ENCODE data around the gene HAO1. TPM values are rescaled to one million over a fixed set of nuclear protein-coding genes. Genes with fewer than 3 reads are reported as not detected.

The HAO1 gene
- total and polyA plus RNA-seq, 2 of the 13 experiments (the other 11 are each of a cell fraction or from before 2014, with no cell fraction given): 0.03 TPM; not detected in 1

DNA sequence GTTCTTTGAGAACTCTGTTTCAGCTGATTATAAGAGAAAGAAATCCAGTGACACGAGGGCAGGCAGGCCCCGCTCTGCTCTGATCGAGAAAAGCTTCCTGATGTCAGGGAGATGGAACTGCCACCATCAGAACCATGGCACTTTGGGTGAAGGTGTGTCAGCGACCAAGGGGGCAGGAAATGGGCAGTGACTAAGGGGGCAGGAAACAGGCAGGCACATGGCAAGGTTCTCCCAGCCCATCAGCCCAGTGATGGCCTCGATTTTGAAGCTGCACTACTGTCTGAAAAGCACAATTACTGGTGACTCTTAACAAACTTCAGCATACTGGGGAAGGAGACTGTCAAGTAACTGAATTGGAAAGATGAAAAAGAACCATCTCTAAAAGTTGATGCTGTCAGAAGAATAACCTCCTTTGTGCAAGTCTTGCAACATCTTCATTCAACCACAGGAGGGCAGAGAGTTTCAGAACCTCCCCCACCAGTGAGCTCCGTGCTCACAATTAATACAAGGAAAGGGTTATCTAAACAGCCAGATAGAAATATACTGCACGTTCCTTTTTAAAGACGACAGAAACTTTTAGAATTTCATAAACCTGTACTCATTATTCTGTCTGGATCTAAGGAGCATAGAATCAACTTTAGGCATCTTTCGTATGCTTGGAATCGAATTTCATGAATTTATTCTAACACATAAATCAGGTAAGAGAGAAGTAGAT lies 40.2 kb upstream of the HAO1 start (continued):
- TF ChIP-seq, protein P1, sequence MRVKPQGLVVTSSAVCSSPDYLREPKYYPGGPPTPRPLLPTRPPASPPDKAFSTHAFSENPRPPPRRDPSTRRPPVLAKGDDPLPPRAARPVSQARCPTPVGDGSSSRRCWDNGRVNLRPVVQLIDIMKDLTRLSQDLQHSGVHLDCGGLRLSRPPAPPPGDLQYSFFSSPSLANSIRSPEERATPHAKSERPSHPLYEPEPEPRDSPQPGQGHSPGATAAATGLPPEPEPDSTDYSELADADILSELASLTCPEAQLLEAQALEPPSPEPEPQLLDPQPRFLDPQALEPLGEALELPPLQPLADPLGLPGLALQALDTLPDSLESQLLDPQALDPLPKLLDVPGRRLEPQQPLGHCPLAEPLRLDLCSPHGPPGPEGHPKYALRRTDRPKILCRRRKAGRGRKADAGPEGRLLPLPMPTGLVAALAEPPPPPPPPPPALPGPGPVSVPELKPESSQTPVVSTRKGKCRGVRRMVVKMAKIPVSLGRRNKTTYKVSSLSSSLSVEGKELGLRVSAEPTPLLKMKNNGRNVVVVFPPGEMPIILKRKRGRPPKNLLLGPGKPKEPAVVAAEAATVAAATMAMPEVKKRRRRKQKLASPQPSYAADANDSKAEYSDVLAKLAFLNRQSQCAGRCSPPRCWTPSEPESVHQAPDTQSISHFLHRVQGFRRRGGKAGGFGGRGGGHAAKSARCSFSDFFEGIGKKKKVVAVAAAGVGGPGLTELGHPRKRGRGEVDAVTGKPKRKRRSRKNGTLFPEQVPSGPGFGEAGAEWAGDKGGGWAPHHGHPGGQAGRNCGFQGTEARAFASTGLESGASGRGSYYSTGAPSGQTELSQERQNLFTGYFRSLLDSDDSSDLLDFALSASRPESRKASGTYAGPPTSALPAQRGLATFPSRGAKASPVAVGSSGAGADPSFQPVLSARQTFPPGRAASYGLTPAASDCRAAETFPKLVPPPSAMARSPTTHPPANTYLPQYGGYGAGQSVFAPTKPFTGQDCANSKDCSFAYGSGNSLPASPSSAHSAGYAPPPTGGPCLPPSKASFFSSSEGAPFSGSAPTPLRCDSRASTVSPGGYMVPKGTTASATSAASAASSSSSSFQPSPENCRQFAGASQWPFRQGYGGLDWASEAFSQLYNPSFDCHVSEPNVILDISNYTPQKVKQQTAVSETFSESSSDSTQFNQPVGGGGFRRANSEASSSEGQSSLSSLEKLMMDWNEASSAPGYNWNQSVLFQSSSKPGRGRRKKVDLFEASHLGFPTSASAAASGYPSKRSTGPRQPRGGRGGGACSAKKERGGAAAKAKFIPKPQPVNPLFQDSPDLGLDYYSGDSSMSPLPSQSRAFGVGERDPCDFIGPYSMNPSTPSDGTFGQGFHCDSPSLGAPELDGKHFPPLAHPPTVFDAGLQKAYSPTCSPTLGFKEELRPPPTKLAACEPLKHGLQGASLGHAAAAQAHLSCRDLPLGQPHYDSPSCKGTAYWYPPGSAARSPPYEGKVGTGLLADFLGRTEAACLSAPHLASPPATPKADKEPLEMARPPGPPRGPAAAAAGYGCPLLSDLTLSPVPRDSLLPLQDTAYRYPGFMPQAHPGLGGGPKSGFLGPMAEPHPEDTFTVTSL (CRISPR knock-in tag; IDR thresholded peaks at IDR 0.05; ENCODE audit: borderline replicate concordance): 0 out of 2 replicates have a peak, but pooled peaks have one; percentile 37
- TF ChIP-seq, protein P2, sequence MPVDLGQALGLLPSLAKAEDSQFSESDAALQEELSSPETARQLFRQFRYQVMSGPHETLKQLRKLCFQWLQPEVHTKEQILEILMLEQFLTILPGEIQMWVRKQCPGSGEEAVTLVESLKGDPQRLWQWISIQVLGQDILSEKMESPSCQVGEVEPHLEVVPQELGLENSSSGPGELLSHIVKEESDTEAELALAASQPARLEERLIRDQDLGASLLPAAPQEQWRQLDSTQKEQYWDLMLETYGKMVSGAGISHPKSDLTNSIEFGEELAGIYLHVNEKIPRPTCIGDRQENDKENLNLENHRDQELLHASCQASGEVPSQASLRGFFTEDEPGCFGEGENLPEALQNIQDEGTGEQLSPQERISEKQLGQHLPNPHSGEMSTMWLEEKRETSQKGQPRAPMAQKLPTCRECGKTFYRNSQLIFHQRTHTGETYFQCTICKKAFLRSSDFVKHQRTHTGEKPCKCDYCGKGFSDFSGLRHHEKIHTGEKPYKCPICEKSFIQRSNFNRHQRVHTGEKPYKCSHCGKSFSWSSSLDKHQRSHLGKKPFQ (CRISPR knock-in tag; IDR thresholded peaks at IDR 0.05; ENCODE audit: insufficient replicate concordance): no peak
- TF ChIP-seq, protein P3, sequence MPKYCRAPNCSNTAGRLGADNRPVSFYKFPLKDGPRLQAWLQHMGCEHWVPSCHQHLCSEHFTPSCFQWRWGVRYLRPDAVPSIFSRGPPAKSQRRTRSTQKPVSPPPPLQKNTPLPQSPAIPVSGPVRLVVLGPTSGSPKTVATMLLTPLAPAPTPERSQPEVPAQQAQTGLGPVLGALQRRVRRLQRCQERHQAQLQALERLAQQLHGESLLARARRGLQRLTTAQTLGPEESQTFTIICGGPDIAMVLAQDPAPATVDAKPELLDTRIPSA (CRISPR knock-in tag; IDR thresholded peaks at IDR 0.05; ENCODE audit: borderline replicate concordance): no peak
- TF ChIP-seq HOXA3 (CRISPR knock-in tag; IDR thresholded peaks at IDR 0.05) (no peak), PRPF4 (IDR thresholded peaks at IDR 0.05; ENCODE audit: low read depth, low read length, poor library complexity, severe bottlenecking) (no peak), RARA (CRISPR knock-in tag; IDR thresholded peaks at IDR 0.05) (no peak), GPN1 (CRISPR knock-in tag; IDR thresholded peaks at IDR 0.05; ENCODE audit: borderline replicate concordance) (no peak), AGO1 (IDR thresholded peaks at IDR 0.05; ENCODE audit: low read depth, low read length, poor library complexity, severe bottlenecking) (no peak), ZNF343 (CRISPR knock-in tag; IDR thresholded peaks at IDR 0.05) (no peak), MAFK (conservative IDR thresholded peaks at IDR 0.05 in 1 of 2, IDR thresholded peaks at IDR 0.05 in 1 of 2; ENCODE audit: low read length in 2 of 2) (0 out of 4 replicates have a peak, but pooled peaks of 1 of the 2 experiments have one; percentile 5), RFX5 (IDR thresholded peaks at IDR 0.05; ENCODE audit: low read depth, low read length) (no peak), ZNF20 (CRISPR knock-in tag; IDR thresholded peaks at IDR 0.05) (no peak), GTF2F1 (IDR thresholded peaks at IDR 0.05; ENCODE audit: low read length) (no peak), ZNF547 (CRISPR knock-in tag; IDR thresholded peaks at IDR 0.05) (no peak)
- TF ChIP-seq, protein P4, sequence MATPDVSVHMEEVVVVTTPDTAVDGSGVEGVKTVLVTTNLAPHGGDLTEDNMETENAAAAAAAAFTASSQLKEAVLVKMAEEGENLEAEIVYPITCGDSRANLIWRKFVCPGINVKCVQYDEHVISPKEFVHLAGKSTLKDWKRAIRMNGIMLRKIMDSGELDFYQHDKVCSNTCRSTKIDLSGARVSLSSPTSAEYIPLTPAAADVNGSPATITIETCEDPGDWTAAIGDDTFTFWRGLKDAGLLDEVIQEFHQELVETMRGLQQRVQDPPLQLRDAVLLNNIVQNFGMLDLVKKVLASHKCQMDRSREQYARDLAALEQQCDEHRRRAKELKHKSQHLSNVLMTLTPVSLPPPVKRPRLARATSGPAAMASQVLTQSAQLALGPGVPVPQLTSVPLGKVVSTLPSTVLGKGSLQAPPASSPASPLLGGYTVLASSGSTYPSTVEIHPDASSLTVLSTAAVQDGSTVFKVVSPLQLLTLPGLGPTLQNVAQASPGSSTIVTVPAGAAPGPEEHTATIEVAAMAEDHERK (CRISPR knock-in tag; IDR thresholded peaks at IDR 0.05; ENCODE audit: low read depth): no peak
- TF ChIP-seq, protein P5, sequence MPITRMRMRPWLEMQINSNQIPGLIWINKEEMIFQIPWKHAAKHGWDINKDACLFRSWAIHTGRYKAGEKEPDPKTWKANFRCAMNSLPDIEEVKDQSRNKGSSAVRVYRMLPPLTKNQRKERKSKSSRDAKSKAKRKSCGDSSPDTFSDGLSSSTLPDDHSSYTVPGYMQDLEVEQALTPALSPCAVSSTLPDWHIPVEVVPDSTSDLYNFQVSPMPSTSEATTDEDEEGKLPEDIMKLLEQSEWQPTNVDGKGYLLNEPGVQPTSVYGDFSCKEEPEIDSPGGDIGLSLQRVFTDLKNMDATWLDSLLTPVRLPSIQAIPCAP (CRISPR knock-in tag; IDR thresholded peaks at IDR 0.05; ENCODE audit: low read depth): no peak
- TF ChIP-seq, protein P6, sequence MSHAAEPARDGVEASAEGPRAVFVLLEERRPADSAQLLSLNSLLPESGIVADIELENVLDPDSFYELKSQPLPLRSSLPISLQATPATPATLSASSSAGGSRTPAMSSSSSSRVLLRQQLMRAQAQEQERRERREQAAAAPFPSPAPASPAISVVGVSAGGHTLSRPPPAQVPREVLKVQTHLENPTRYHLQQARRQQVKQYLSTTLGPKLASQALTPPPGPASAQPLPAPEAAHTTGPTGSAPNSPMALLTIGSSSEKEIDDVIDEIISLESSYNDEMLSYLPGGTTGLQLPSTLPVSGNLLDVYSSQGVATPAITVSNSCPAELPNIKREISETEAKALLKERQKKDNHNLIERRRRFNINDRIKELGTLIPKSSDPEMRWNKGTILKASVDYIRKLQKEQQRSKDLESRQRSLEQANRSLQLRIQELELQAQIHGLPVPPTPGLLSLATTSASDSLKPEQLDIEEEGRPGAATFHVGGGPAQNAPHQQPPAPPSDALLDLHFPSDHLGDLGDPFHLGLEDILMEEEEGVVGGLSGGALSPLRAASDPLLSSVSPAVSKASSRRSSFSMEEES (CRISPR knock-in tag; IDR thresholded peaks at IDR 0.05): no peak
